ENCODE measurements around the gene ERC2.

DNA sequence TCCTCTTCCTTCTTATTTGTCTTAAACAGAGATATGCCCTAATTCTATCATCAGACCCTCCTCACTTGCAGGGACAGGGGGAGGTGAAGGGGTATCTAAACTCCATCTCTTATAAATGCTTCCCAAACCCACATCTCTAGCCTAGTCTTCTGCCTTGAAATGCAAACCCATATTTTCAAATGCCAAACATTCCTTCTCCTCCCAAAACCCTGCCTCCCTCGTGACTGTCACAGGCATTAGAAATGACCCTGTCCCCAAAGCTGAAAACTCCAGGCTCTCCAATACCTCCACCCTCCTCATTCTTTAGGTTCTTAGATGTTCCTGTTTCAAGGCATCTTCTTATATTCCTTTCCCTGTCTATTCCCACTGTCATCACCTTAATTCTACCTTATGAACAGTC, 191.0 kb downstream of the ERC2 start:
- TF ChIP-seq, protein P1, sequence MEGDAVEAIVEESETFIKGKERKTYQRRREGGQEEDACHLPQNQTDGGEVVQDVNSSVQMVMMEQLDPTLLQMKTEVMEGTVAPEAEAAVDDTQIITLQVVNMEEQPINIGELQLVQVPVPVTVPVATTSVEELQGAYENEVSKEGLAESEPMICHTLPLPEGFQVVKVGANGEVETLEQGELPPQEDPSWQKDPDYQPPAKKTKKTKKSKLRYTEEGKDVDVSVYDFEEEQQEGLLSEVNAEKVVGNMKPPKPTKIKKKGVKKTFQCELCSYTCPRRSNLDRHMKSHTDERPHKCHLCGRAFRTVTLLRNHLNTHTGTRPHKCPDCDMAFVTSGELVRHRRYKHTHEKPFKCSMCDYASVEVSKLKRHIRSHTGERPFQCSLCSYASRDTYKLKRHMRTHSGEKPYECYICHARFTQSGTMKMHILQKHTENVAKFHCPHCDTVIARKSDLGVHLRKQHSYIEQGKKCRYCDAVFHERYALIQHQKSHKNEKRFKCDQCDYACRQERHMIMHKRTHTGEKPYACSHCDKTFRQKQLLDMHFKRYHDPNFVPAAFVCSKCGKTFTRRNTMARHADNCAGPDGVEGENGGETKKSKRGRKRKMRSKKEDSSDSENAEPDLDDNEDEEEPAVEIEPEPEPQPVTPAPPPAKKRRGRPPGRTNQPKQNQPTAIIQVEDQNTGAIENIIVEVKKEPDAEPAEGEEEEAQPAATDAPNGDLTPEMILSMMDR (IDR thresholded peaks at IDR 0.05), result no peak
- no peak for TF ChIP-seq POLR2A (IDR thresholded peaks at IDR 0.05)
